Measurements from ENCODE around the gene WDR81. TPM values are rescaled to one million over a fixed set of nuclear protein-coding genes. Genes with fewer than 3 reads are reported as not detected.

The WDR81 gene
- total and polyA plus RNA-seq, 10 of the 15 experiments (the other 5 are each of a cell fraction or from before 2014, with no cell fraction given), result 0.13 to 22.4 (median 7.3) TPM; not detected in 1

DNA sequence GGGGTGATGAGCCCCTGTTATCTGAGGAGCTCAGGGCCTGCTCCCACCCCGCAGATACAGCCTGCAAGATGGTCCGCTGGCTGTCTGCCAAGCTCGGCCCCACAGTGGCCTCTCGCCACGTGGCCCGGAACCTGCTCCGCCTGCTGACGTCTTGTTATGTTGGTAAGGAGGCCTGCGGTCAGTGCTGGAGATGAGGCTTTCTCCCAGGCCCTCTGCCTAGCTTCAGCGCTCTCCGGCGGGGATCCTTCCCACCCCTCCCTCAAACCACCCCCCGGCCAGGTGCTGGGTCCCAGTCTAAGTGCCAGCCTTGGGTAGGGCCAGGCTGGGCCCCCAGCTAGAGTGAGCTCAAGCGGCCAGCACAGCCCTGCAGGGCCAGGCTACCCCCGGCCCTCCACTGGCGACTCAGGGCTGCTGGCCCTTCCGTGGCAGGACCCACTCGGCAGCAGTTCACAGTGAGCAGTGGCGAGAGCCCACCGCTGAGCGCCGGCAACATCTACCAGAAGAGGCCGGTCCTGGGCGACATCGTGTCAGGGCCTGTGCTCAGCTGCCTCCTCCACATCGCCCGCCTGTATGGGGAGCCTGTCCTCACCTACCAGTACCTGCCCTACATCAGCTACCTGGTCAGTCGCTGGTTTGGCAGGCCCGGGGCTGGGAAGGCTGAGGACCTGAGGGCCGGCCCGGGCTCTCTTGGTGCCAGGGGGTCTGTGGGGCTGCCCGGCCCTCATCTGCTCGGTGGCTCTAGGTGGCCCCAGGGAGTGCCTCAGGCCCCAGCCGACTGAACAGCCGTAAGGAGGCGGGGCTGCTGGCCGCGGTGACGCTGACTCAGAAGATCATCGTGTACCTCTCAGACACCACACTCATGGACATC, 6.1 kb downstream of the WDR81 start:
- H4K20me1 ChIP-seq (ENCODE audit: control insufficient read depth, insufficient read depth), result no peaks in the 10 kb centered on the region
- no peak overlapping the region for H2AFZ ChIP-seq (ENCODE audit: control insufficient read depth, low read depth, low read length)
- H3K9me3 ChIP-seq (replicated peaks; ENCODE audit: control insufficient read depth, insufficient read depth, low read length), result no peaks in the 10 kb centered on the region
- no peak overlapping the region for H3K27ac ChIP-seq (ENCODE audit: control insufficient read depth, insufficient read depth)
- no peaks in the 10 kb centered on the region for H3K27me3 ChIP-seq (replicated peaks in 1 of 2; ENCODE audit: control insufficient read depth in 2 of 2, insufficient read depth in 2 of 2, low read length in 1 of 2)
- SMC1A ChIA-PET (ENCODE audit: uncharacterized antibody, unreplicated experiment), result interaction anchor here (1.2 kb wide), 1 partner anchor 9 kb away, joined by 3 read pairs; no protein-coding TSS in a partner anchor
- H3K4me3 ChIP-seq, result no peak overlapping the region
- no peak overlapping the region for H3K4me2 ChIP-seq (ENCODE audit: control insufficient read depth, insufficient read depth)
- peaks cover 3 to 5% of the 10 kb centered on the region in 2 experiments; a peak in 3 of 4 replicates for H3K36me3 ChIP-seq (ENCODE audit: control insufficient read depth in 2 of 2, insufficient read depth in 2 of 2, low read length in 1 of 2)
- intact Hi-C loops (cut with micrococcal nuclease; ENCODE audit: unreplicated experiment), result no loop called here
- in situ Hi-C loops (cut with MboI), result no loop called here
- H3K79me2 ChIP-seq (ENCODE audit: control insufficient read depth, insufficient read depth, low read length), result peaks cover 8% of the 10 kb centered on the region
- POLR2A ChIA-PET, result interaction anchor here (0.6 kb wide), 1 partner anchor 703 kb away, joined by 3 read pairs; no protein-coding TSS in a partner anchor
- no peak for ATAC-seq
- CTCF ChIA-PET, result interaction anchor here (1.2 to 2.0 kb wide), 3 partner anchors 9 to 15 kb away, joined by 3 to 7 read pairs (median 6); no protein-coding TSS in a partner anchor
- no TSS peak for BruUV-seq (replicated peaks)
- 96% methylated on average over 39 of the region's 40 CpGs for WGBS (ENCODE audit: insufficient coverage, insufficient replicate concordance, low lambda C conversion rate, missing lambda C conversion rate)
- H3K4me1 ChIP-seq (ENCODE audit: control insufficient read depth, insufficient read depth, low read length), result peaks cover 7% of the 10 kb centered on the region
- RAD21 ChIA-PET (ENCODE audit: unreplicated experiment), result interaction anchor here (1.1 kb wide), 1 partner anchor 9 kb away, joined by 3 read pairs; no protein-coding TSS in a partner anchor
- H3K9ac ChIP-seq (ENCODE audit: control insufficient read depth, insufficient read depth, low read length), result no peak overlapping the region
- no peak for FAIRE-seq
- no peak for DNase-seq (ENCODE audit: low read depth, low spot score)
- TF ChIP-seq NFYA (IDR thresholded peaks at IDR 0.05; ENCODE audit: borderline replicate concordance, low read depth, low read length), result no peak
- TF ChIP-seq ZBTB4 (CRISPR knock-in tag; IDR thresholded peaks at IDR 0.05), result no peak
- no peak for TF ChIP-seq TBL1XR1 (IDR thresholded peaks at IDR 0.05; ENCODE audit: low read depth, low read length)
- no peak for TF ChIP-seq RAD51 (IDR thresholded peaks at IDR 0.05)
- TF ChIP-seq CHD1 (IDR thresholded peaks at IDR 0.05; ENCODE audit: low read depth, low read length), result no peak
- no peak for TF ChIP-seq BCL11A (IDR thresholded peaks at IDR 0.05; ENCODE audit: low read depth, low read length)
- TF ChIP-seq EZH2 (IDR thresholded peaks at IDR 0.05; ENCODE audit: borderline replicate concordance, control insufficient read depth, low read depth, low read length), result no peak
- TF ChIP-seq ZNF592 (IDR thresholded peaks at IDR 0.05), result no peak
- no peak for TF ChIP-seq JUND (IDR thresholded peaks at IDR 0.05; ENCODE audit: low read depth, low read length)
- TF ChIP-seq MTA2 (IDR thresholded peaks at IDR 0.05; ENCODE audit: low read depth), result no peak
- TF ChIP-seq HDGF (IDR thresholded peaks at IDR 0.05), result no peak
- TF ChIP-seq CBX3 (IDR thresholded peaks at IDR 0.05; ENCODE audit: borderline replicate concordance, low read depth), result no peak
- no peak for TF ChIP-seq ASH2L (IDR thresholded peaks at IDR 0.05; ENCODE audit: borderline replicate concordance, low read depth)
- no peak for TF ChIP-seq ZNF384 (IDR thresholded peaks at IDR 0.05; ENCODE audit: borderline replicate concordance, low read depth, low read length)

Data from GM12878 (cell line).